ENCODE results near the gene PM20D2. TPM values are rescaled to one million over a fixed set of nuclear protein-coding genes. Genes with fewer than 3 reads are reported as not detected.

Gene PM20D2, protein sequence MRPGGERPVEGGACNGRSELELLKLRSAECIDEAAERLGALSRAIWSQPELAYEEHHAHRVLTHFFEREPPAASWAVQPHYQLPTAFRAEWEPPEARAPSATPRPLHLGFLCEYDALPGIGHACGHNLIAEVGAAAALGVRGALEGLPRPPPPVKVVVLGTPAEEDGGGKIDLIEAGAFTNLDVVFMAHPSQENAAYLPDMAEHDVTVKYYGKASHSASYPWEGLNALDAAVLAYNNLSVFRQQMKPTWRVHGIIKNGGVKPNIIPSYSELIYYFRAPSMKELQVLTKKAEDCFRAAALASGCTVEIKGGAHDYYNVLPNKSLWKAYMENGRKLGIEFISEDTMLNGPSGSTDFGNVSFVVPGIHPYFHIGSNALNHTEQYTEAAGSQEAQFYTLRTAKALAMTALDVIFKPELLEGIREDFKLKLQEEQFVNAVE
- 9.7 to 16.3 TPM (median 13.6 TPM) in 5 replicates for total RNA-seq (2022; extraction: Qiagen RNA extraction; ENCODE audit: low read depth)

DNA sequence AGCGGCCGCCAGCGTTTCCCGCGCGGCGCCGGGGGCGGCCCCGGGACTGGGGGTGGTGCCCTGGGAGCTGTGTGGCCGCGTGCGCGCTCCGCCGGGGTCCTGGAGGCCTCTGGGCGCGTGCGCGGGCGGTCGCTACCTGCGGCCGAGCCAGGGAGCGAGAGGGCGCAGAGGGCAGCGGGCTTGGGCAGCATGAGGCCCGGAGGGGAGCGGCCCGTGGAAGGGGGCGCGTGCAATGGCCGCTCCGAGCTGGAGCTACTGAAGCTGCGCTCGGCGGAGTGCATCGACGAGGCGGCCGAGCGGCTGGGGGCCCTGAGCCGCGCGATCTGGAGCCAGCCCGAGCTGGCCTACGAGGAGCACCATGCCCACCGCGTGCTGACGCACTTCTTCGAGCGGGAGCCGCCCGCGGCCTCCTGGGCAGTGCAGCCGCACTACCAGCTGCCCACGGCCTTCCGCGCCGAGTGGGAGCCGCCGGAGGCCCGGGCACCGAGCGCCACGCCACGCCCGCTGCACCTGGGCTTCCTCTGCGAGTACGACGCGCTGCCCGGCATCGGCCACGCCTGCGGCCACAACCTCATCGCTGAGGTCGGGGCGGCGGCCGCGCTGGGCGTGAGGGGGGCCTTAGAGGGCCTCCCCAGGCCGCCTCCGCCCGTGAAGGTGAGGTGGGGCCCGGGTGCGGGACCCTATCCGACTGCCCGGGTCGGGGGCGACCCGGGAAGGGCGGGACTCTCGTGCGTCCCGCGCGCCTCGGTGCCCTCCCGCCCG is at the start of gene PM20D2:
Gene PM20D2, plus strand, starts transcription at position 100 of the 762 bp plus-strand sequence. Its CDS starts 90 bp downstream, at position 190.

DNA sequence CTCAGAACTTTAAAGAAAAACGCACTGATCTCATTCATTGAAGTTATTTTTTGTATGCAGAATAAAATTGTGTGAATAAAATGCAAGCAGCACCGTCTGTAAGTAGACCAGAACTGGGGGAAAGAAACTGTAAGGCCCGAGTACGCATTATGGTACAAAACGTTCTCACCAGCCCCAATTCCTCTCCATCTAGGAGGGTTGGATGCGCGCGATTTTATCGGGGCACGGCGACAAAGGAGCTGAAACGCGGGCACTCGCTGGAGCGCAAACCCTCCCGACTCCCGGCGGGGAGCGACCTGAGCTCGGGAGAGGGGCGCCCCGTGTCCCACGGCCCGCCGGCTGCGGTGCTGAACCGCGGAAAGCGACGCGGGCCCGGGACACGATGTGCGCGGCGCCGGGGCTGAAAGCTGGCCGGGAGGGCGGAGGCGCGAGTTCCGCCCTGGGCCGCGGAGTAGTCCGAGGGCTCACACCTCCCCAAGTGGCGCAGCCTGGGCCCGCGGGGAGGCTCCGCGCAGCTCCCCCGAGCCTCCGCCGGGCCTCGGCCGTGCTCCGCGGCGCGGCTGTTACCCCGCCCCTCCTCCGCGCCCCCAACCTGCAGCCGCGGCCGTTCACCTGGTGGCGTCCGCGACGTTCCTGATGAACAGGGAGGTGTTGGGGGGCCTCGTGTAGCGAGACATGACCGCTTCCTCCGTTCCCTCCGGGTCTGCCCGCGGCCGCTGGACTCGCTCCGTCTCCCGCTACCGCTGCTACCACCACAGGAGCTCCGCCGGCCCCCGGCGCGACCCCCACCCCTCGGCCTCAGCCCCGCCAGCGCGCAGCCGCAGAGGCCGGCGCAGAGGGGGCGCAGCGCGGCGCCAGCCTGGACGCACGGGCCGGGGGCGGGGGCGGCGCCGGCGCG is 28.4 kb upstream of the PM20D2 start, which contains the start of gene SRSF12:
Gene SRSF12, minus strand, starts transcription at position 861 of the 898 bp plus-strand sequence. Its CDS starts 184 bp downstream, at position 677.

Other genes starting within 250 kb of the PM20D2 start
- gene RNGTT, start 182.4 kb upstream of the PM20D2 start, total RNA-seq (2022; extraction: Qiagen RNA extraction; ENCODE audit: low read depth): 6.9 to 10.1 TPM (median 8.7 TPM) in 5 replicates
- 33.2 to 49.5 TPM (median 42.6 TPM) in 5 replicates for gene PNRC1, start 65.3 kb upstream of the PM20D2 start, total RNA-seq (2022; extraction: Qiagen RNA extraction; ENCODE audit: low read depth)
- gene SRSF12, start 28.0 kb upstream of the PM20D2 start, total RNA-seq (2022; extraction: Qiagen RNA extraction; ENCODE audit: low read depth): 1.6 to 2.4 TPM (median 2.3 TPM) in 5 replicates
- gene GABRR1, start 71.3 kb downstream of the PM20D2 start, total RNA-seq (2022; extraction: Qiagen RNA extraction; ENCODE audit: low read depth): not detected in 5 replicates
- 0.10 TPM in 1 of 5 replicates, not detected in the others for gene GABRR2, start 169.2 kb downstream of the PM20D2 start, total RNA-seq (2022; extraction: Qiagen RNA extraction; ENCODE audit: low read depth)
- gene UBE2J1, start 206.7 kb downstream of the PM20D2 start, total RNA-seq (2022; extraction: Qiagen RNA extraction; ENCODE audit: low read depth): 13.1 to 16.8 TPM (median 15.8 TPM) in 5 replicates